GM21619 (cell line): ENCODE data around the gene CDH18.
"Not testable (repeated sequence)": the region's sequence is repeated elsewhere in the genome, so short reads cannot be mapped to it uniquely, and the experiment has no call there.

ENCODE experiments used
- ATAC-seq: cut with Tn5 transposase; IDR thresholded peaks from one replicate; pipeline ENCODE4 v1.9.1; 2021; ENCODE audit not compliant: unreplicated experiment

Gene CDH18

GRCh38 chr5:19862711-19863110, 125.3 kb downstream of the CDH18 start:
- no peak for ATAC-seq

GRCh38 chr5:19859020-19859419, 129.0 kb downstream of the CDH18 start:
- no peak for ATAC-seq

GRCh38 chr5:19855931-19856330, 132.1 kb downstream of the CDH18 start:
- ATAC-seq: no peak

GRCh38 chr5:19855453-19855852, 132.5 kb downstream of the CDH18 start:
- no peak for ATAC-seq

GRCh38 chr5:19855031-19855430, 133.0 kb downstream of the CDH18 start:
- ATAC-seq: no peak

- no peak for ATAC-seq
Measured at GRCh38 chr5:19853616-19854240, 134.3 kb downstream of the CDH18 start.

GRCh38 chr5:19837536-19838174, 150.3 kb downstream of the CDH18 start:
- no peak for ATAC-seq

GRCh38 chr5:19835442-19835841, 152.6 kb downstream of the CDH18 start:
- no peak for ATAC-seq

GRCh38 chr5:19812720-19813119, 175.3 kb downstream of the CDH18 start:
- ATAC-seq: not testable (repeated sequence)

- ATAC-seq: no peak
Measured at GRCh38 chr5:19806756-19807155, 181.2 kb downstream of the CDH18 start.

GRCh38 chr5:19802686-19803085, 185.3 kb downstream of the CDH18 start:
- ATAC-seq: no peak

GRCh38 chr5:19795218-19795617, 192.8 kb downstream of the CDH18 start:
- ATAC-seq: no peak

GRCh38 chr5:19790829-19791466, 197.1 kb downstream of the CDH18 start:
- ATAC-seq: no peak

- ATAC-seq: no peak
Measured at GRCh38 chr5:19782566-19782965, 205.4 kb downstream of the CDH18 start.

- no peak for ATAC-seq
Measured at GRCh38 chr5:19777363-19777762, 210.6 kb downstream of the CDH18 start.

GRCh38 chr5:19776886-19777285, 211.1 kb downstream of the CDH18 start:
- not testable (repeated sequence) for ATAC-seq

- no peak for ATAC-seq
Measured at GRCh38 chr5:19771174-19771835, 216.7 kb downstream of the CDH18 start.

GRCh38 chr5:19770396-19770795, 217.6 kb downstream of the CDH18 start:
- ATAC-seq: no peak

- ATAC-seq: no peak
Measured at GRCh38 chr5:19767987-19768386, 220.0 kb downstream of the CDH18 start.

GRCh38 chr5:19753579-19753978, 234.4 kb downstream of the CDH18 start:
- no peak for ATAC-seq

GRCh38 chr5:19751326-19751725, 236.7 kb downstream of the CDH18 start:
- no peak for ATAC-seq

- ATAC-seq: no peak
Measured at GRCh38 chr5:19745247-19745646, 242.8 kb downstream of the CDH18 start.
